ENCODE results near the gene CRACR2A.

The CRACR2A gene

GRCh38 chr12:3604748-3605586, 147.9 kb downstream of the CRACR2A start:
- no peak for DNase-seq (ENCODE audit: insufficient read length, low spot score)
- FAIRE-seq = no peak
- TF ChIP-seq TAF1 (IDR thresholded peaks at IDR 0.05; ENCODE audit: low read depth, low read length) (no peak), SPI1 (IDR thresholded peaks at IDR 0.05; ENCODE audit: low read depth, low read length) (no peak), POLR2A (IDR thresholded peaks at IDR 0.05; ENCODE audit: low read depth, low read length) (no peak), POLR2AphosphoS5 (IDR thresholded peaks at IDR 0.05; ENCODE audit: low read depth, low read length) (no peak), PAX5 (IDR thresholded peaks at IDR 0.05; ENCODE audit: insufficient read depth, low read length, severe bottlenecking) (no peak), POU2F2 (IDR thresholded peaks at IDR 0.05; ENCODE audit: low read depth, low read length) (no peak)

GRCh38 chr12:3604286-3604685, 148.6 kb downstream of the CRACR2A start:
- TF ChIP-seq POLR2A (IDR thresholded peaks at IDR 0.05; ENCODE audit: low read depth, low read length) (no peak), SPI1 (IDR thresholded peaks at IDR 0.05; ENCODE audit: low read depth, low read length) (no peak)
- DNase-seq (ENCODE audit: insufficient read length, low spot score) (no peak), FAIRE-seq (no peak)

GRCh38 chr12:3603576-3603975, 149.3 kb downstream of the CRACR2A start:
- DNase-seq (ENCODE audit: insufficient read length, low spot score) (no peak), FAIRE-seq (no peak)
- TF ChIP-seq POU2F2 (IDR thresholded peaks at IDR 0.05; ENCODE audit: low read depth, low read length) (no peak), PAX5 (IDR thresholded peaks at IDR 0.05; ENCODE audit: insufficient read depth, low read length, severe bottlenecking) (no peak), POLR2A (IDR thresholded peaks at IDR 0.05; ENCODE audit: low read depth, low read length) (no peak), POLR2AphosphoS5 (IDR thresholded peaks at IDR 0.05; ENCODE audit: low read depth, low read length) (no peak)

- DNase-seq (ENCODE audit: insufficient read length, low spot score) (no peak), FAIRE-seq (no peak)
- TF ChIP-seq POLR2AphosphoS5 (IDR thresholded peaks at IDR 0.05; ENCODE audit: low read depth, low read length) (no peak), POLR2A (IDR thresholded peaks at IDR 0.05; ENCODE audit: low read depth, low read length) (no peak), SPI1 (IDR thresholded peaks at IDR 0.05; ENCODE audit: low read depth, low read length) (no peak), PAX5 (IDR thresholded peaks at IDR 0.05; ENCODE audit: insufficient read depth, low read length, severe bottlenecking) (no peak)
Measured at GRCh38 chr12:3602488-3602887, 150.4 kb downstream of the CRACR2A start.

- DNase-seq (ENCODE audit: insufficient read length, low spot score) (no peak), FAIRE-seq (no peak)
Measured at GRCh38 chr12:3601461-3602150, 151.3 kb downstream of the CRACR2A start.

GRCh38 chr12:3600951-3601350, 152.0 kb downstream of the CRACR2A start:
- TF ChIP-seq POU2F2 (IDR thresholded peaks at IDR 0.05; ENCODE audit: low read depth, low read length) (no peak), POLR2AphosphoS5 (IDR thresholded peaks at IDR 0.05; ENCODE audit: low read depth, low read length) (no peak), POLR2A (IDR thresholded peaks at IDR 0.05; ENCODE audit: low read depth, low read length) (no peak)
- DNase-seq (ENCODE audit: insufficient read length, low spot score) = no peak
- no peak for FAIRE-seq

More at GRCh38 chr12:3601461-3602150, 151.3 kb downstream of the CRACR2A start:
- TF ChIP-seq SPI1 (IDR thresholded peaks at IDR 0.05; ENCODE audit: low read depth, low read length) (no peak), PAX5 (IDR thresholded peaks at IDR 0.05; ENCODE audit: insufficient read depth, low read length, severe bottlenecking) (no peak), POU2F2 (IDR thresholded peaks at IDR 0.05; ENCODE audit: low read depth, low read length) (no peak), POLR2AphosphoS5 (IDR thresholded peaks at IDR 0.05; ENCODE audit: low read depth, low read length) (no peak)

GRCh38 chr12:3600039-3600720, 152.7 kb downstream of the CRACR2A start:
- FAIRE-seq (no peak), DNase-seq (ENCODE audit: insufficient read length, low spot score) (no peak)
- no peak for TF ChIP-seq TAF1 (IDR thresholded peaks at IDR 0.05; ENCODE audit: low read depth, low read length)
- TF ChIP-seq SPI1 (IDR thresholded peaks at IDR 0.05; ENCODE audit: low read depth, low read length) = no peak
- TF ChIP-seq PAX5 (IDR thresholded peaks at IDR 0.05; ENCODE audit: insufficient read depth, low read length, severe bottlenecking) = no peak
- TF ChIP-seq POU2F2 (IDR thresholded peaks at IDR 0.05; ENCODE audit: low read depth, low read length) = no peak
- TF ChIP-seq POLR2A (IDR thresholded peaks at IDR 0.05; ENCODE audit: low read depth, low read length) = no peak
- no peak for TF ChIP-seq POLR2AphosphoS5 (IDR thresholded peaks at IDR 0.05; ENCODE audit: low read depth, low read length)

GRCh38 chr12:3598896-3599860, 153.7 kb downstream of the CRACR2A start:
- no peak for FAIRE-seq
- TF ChIP-seq SPI1 (IDR thresholded peaks at IDR 0.05; ENCODE audit: low read depth, low read length) = no peak
- TF ChIP-seq PAX5 (IDR thresholded peaks at IDR 0.05; ENCODE audit: insufficient read depth, low read length, severe bottlenecking) = no peak
- TF ChIP-seq POU2F2 (IDR thresholded peaks at IDR 0.05; ENCODE audit: low read depth, low read length) = no peak
- TF ChIP-seq POLR2AphosphoS5 (IDR thresholded peaks at IDR 0.05; ENCODE audit: low read depth, low read length) = no peak
- no peak for TF ChIP-seq TAF1 (IDR thresholded peaks at IDR 0.05; ENCODE audit: low read depth, low read length)
- no peak for TF ChIP-seq POLR2A (IDR thresholded peaks at IDR 0.05; ENCODE audit: low read depth, low read length)
- no peak for DNase-seq (ENCODE audit: insufficient read length, low spot score)
